GM21717 (cell line): ENCODE data around the gene ECE1.

Experiments used
- ATAC-seq: cut with Tn5 transposase; IDR thresholded peaks from one replicate; pipeline ENCODE4 v1.9.1; 2021; ENCODE audit warnings: mild to moderate bottlenecking, moderate library complexity; ENCODE audit not compliant: unreplicated experiment

Gene ECE1

DNA sequence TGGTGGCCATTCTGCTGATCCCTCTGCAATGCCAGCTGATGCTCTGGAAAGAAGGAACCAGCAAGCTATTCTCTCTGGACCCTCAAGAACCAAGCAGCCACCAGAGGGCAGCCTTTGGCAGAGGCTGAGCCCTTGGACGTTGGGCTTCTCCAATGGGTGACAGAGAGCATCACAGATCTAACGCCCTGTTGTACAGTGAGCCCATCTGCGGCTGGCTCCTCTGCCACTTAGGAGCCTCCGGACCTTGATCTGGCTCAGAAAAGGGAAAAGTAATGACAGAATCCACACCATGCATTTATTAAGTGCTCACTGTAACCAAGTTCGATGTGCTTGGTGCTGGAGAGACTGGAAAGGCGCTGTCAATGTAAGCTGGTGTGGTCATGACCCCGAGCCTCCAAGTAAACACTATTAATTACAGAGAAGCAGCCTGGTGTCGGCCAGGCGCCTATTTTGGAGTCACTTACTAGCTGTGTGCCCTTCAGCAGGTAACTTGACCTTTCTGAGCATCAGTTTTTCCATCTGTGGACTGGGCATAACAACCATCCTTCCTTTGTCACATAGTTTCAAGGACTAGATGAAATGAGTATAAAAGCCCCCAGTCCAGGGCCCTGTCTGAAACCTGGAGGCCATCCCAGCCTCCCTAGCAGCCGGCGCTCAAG, 34.9 kb downstream of the ECE1 start:
- ATAC-seq: no peak

DNA sequence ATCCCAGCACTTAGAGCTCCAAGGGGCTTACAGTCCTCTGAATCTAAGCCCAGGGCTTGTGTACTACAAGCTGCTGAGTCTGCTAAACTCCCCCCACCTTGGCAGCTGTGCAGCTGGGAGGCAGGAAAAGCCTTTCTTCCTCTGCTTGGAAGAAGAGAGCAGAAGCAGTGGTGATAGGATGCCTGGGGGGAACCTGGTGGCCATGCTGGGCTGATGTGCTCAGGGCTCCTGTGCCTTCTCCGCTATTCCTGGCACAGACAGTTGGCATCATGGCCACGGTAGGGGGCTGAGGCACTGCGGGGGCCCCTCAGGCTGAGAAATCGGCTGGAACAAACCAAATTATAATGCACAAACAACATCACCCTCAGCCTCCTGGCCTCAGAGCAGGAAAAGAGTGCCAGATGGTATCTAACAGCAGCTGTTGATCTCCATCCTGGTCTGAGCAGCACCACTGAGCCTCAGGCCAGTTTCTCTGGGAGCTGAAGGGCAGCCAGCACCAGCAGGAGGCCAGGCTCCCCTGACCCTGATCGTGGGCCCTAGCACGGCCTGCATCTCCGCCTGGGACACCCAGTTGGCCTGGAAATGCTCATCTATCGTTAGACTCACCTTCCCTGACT, 35.8 kb downstream of the ECE1 start:
- ATAC-seq: no peak

DNA sequence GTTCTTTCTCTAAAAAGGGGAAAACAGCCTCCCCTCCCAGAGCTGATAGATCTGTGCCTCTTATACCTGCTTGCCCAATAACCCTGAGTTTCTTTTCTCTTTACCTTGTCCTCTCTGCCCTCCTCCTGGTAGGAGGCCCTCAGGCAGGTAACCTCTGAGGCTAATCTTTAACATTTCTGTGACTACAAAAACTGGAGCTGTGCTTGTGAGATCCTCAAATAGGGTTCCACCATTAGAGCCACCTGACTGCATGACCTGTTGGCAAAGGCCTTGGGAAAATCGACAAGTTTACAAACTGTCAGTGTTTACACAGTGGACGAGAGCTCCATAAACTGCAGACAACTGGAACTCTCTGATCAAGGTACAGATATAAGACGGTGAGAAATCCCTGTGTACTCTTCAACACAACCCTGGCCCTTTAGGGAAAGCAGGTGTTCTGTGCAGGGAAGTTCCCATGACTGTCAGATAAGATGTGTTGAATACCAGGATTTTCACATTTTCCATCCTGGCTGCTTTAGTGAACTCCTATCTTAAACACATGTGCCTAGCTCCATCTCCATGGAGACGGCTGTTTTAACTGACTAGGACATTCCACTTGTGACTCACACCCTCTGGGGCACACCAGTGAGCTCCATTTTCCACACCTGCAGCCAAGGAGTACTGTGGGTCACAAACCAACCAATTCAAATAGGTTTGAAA, 38.3 kb downstream of the ECE1 start:
- ATAC-seq: no peak

DNA sequence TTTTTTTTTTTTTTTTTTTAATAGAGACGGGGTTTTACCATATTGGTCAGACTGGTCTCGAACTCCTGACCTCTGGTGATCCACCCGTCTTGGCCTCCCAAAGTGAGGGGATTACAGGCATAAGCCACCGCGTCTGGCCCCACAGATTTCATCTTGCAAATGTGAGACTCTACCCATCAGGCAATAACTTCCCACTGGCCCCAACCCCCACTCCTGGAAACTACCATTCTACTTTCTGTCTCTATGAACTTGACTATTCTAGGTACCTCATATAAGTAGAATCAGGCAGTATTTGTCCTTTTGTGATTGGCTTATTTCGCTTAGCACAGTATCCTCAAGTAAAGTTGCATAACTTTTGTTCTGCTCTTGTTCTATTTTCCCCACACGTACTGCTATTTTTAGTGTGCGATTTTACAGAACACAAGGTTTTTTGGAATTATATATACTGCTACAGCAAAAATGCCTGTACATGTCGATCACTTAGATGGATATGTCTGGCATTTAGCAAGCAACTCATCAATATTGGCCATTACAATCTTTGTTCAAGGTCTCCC, 40.2 kb downstream of the ECE1 start:
- no peak for ATAC-seq

DNA sequence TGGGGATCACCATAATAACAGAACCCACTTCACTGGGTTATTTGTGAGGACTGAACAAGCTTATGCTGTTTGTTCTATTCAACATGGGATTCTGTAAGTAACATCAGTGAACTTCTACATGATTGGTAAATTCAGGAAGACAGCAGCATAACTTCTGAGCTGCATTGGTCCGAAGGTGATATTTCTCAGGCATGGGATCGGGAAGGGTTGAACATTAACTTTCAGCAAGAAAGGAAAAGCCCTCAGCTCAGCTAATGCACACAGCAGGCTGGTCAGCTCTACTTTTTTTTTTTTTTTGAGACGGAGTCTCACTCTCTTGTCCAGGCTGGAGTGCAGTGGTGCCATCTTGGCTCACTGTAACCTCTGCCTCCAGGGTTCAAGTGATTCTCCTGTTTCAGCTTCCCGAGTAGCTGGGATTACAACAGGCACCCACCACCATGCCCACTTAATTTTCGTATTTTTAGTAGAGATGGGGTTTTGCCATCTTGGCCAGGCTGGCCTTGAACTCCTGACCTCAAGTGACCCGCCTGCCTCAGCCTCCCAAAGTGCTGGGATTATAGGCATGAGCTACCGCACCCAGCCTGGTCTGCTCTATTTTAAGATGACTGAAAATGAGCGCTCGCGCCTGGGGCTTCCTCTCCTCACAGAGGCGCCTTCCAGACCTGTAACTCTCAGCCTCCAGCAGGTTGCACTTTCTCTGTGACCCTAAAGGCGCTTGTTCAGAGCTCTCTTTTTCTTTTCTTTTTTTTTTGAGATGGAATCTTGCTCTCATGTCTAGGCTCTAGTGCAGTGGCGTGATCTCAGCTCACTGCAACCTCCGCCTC, 42.2 kb downstream of the ECE1 start:
- no peak for ATAC-seq

DNA sequence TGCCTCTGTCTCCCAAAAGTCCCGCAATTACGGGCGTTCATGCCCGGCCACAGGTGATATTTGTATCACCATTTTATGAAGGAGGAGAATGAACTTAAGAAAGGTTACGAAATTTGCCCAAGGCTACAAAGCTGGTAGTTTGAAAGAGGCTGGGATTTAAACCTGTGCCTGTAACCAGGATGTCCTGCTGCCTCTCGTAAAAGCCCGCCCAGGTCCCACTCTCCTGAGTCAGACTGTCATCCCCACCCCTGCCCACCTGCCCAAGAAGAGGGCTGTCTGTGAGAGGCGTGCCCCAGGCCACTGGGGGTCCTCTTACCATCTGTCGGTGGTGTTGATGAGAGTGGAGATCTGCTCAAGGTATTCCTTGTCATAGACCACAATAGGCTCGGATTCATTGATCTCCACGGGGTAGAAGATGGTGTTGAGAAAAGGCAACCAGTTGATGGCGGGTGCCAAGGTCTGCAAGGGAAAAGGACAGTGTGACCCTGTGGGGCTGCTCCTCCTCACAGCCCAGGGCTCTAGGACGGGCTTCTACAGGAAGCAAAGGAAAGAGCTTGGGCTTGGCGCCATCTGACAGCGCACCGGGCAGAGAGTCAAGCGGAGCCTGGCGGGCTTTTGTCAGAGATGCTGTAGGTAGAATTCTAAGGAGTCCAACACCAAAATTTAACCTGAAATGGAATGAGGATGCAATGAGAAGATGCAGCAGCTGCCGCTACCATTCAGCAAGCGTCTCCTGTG, 43.2 kb downstream of the ECE1 start:
- ATAC-seq: no peak

DNA sequence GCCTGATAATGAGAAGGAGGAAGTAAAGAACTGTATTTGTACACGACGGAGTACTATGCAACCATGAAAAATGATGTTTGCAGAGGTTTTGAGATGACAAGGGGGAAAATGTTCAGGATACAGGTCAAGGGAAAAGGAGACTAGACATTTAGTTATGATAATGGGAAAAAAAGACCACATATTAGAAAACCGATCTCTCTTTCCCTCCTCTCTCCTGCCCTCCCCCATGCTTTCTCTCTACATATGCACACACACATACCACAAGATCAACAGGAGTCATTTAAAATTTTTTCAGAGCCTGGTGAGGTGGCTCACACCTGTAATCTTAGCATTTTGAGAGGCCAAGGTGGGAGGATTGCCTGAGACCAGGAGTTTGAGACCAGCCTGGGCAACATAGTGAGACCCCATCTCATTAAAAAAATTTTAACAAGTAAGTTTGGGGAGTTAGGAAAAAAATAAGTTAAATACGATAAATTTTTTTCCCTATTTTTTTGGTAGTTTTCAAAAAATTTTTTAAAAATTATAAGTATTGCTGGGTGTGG, 44.5 kb downstream of the ECE1 start:
- ATAC-seq: no peak

DNA sequence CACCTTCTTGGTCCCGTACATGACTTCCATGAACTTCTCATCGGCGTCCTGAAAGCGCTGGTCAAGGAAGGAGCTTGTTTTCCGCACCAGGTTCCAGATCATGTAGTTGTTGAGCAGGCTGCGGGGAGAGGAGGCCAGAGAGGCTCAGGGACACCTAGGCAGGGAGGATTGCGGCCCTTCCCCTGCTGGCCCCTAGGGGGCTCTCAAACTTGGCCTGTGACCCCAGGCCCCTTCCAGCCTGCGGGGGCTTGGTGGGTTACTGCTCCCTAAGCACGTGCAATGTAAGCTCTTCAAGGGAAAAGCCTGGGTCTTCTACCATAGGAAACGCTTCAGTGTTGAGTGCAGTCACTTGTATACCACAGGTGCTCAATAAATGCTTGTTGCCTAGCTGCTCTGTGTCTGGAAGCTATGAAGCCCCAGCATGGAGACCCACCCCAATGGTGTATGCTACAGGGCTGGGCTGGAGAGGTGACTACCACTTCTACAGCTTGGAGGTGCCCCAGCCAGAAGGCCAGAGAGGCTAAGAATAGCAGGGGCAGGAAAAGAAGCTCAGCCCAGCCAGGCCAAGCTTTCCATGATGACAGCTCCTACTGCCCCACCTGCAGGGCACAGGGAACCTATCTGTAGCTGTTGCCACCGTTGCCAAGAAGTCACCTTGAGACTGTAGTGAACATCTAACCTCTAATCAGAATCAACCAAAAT, 45.1 kb downstream of the ECE1 start:
- ATAC-seq: no peak

DNA sequence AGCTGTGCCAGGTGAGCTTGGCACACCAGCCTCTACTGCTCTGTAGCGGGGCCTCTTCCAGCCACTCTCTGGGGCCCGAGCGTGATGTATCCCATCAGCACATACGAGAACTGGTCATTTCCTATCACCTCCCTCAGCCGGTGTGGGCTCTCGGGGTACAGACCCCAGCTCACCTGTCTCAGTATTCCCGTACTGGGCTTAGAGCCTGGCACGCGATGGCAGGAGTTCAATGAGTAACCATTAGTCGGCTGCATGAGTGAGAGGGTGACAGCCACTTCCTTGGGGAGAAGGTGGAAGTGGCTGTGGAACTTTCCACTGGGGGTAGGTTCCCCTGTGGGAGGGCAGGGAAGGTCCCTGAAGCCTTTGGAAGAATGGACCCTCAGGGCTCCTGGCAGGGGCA, 46.1 kb downstream of the ECE1 start:
- no peak for ATAC-seq

DNA sequence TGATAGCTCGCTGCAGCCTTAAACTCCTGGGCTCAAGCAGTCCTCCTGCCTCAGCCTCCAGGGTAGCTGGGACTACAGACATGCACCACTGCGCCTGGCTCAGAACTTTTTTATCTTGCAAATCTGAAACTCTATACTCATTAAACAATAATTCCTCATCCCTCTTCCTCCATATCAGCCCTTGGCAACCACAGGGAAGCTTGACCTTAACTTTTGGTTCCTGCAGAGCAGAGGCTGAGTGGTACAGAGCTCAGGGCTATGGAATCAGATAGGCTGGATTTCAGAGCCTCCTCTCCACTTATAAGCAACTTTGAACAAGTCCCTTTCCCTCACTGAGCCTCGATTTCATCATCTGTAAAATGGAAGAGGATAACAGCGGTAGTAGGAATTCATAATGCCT, 47.4 kb downstream of the ECE1 start:
- ATAC-seq: no peak

DNA sequence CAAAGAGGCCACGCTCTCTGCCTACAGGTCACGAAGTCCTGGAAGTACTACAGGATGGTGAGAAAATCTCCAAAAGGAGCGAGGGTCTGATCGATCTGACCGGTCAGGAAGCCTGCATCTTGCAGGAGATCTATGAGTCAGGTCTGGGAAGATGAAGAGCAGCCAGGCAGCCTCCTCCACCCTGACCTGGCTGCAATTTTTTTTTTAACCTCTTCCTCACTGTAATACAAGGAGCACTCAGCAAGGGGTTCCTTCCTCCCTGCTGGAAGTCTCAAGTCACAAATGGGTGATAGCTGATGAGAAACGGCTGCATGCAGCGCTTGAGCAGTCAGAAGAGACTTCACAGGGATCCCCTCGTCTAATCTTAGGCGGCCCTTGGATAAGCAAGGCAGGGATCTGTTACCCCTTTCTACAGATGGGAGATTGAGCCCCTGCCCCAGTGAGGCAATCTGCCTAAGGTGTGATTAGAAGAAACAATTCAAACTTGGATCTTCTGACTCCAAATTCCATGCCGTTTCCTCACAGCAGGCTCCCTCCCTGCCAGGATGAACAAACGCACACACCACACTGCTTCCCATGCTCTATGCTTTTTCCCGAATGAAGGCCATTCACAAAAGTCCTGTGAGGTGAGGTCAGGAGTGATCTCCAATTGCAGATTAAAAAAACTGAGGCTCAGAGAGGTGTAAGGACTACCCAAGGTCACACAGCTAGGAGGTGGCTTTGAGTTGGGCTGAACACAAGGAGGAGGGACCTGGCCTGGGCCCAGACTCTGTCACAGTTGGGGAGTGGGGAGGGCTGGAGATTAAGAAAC, 48.3 kb downstream of the ECE1 start:
- ATAC-seq: no peak

DNA sequence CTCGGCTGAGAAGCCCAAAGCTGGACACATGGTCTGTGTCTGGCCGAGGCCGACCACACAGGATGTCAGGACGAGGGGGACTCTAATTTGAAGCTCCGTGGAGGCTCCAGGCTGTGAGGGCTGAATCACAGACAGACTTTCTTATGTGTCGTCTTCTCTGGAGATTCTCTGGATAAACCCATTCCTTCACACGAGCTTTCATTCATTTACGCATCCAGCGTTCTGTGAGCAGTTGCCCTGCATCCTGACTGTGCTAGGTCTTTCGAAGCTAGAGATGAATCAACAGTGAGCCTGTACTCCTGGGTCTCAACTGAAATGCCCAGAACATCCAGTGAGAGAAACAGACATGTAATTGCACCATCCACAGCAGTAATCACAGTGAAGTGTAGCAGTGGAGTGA, 49.6 kb downstream of the ECE1 start:
- no peak for ATAC-seq

DNA sequence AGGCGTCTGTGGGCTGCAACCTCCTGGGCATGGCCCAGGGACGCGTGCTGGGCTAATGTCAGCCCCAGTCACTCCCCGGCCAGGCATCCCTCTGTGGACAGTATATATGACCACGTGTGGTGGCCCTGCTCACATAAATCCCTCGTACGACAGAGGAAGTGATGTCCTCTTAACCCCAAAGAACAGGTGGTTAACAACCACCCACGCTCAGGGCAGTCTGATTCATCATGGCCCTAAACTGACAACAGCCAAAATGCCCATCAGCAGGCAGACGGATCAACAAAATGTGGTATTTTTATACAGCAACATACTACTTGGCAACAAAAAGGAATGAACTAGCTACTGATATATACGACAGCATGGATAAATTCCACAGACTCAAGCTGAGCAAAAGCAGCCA, 51.0 kb downstream of the ECE1 start:
- ATAC-seq: no peak

DNA sequence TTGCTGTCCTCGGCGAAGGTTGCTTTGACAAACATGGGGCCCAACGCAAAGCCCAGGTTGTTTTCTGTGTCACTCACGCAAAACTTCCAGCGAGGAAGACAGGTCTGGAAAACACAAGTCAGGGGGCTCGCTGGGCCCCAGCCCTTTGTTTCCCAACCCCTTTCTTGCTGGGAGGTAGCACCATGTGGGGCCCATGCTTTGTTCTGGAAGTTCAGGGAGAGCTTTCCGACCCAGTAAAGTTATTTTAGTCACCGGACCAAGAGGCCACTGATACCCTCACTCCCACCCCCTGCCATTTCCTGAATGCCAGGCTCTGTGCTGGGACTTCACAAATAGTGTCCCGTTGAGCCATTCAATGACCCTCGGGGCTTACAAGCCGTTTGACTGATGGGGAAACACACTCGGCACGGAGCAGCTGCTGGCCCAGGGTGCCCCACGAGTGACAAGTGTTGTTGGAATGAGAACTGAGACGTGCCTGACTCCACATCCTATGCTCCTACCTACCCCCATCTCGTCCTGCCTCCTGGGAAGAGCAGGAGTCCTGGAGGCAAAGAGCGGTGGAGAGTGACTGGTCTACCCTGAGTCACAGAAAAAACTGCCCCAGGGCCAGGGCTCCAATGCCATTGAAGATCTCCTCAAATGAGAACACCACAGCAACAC, 52.0 kb downstream of the ECE1 start:
- ATAC-seq: no peak

DNA sequence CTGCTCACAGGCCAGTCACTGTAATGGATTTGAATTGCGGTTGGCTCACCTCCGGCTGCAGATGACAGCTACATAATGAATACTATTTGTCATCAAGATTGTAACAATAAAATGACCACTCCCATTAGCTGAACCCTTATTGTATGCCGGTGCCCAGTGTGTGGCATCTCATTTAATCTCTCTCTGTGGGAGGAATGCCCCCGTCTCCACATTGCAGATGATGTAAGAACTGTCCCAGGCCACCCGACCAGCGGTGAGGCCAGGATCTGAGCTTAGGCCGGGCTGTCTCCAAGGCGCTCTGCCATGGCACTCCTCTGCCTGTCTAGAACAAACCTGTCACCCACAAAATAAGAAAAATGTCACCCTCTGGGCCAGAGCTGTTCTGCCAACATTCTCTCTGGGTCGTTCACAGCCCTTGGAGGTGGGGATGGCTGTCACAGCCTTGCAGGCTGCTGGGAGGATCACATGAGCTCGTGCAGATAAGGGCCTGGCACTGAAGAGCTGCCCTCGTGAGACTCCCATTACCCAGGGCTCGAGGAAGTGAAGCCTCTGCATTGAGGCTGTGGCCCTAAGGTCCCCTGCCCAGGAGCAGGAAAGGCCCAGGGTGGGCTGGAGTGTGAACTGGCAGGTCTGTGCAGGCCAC, 52.7 kb downstream of the ECE1 start:
- no peak for ATAC-seq

DNA sequence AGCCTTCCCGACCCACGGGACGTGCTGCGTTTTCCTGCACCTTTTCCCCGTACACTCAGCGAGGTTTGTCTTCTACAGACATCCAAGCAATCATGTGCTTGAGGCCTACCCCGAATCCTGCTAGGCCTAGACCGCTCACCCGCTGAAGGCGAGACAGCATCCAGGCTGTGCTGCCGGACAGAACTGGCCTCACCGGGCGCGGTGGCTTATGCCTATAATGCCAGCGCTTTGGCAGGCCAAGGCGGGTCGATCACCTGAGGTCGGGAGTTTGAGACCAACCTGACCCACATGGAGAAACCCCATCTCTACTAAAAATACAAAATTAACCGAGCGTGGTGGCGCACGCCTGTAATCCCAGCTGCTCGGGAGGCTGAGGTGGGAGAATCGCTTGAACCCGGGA, 54.1 kb downstream of the ECE1 start:
- no peak for ATAC-seq

DNA sequence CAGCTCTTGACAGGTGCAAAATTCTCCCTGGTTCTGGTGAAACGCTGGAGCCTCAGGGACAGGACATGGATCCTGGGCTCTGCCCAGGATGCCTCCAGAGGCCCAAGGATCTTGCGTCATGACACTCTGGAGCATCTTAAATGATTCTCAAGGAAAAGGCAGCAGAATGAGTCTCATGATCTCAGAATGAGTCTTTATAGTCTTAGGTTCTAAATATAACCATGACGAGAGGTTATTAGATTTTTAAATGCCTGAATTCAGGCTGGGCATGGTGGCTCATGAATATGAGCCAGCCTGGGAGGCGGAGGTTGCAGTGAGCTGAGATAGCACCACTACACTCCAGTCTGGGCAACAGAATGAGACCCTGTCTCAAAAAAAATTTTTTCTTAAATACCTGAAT, 55.5 kb downstream of the ECE1 start:
- ATAC-seq: no peak

DNA sequence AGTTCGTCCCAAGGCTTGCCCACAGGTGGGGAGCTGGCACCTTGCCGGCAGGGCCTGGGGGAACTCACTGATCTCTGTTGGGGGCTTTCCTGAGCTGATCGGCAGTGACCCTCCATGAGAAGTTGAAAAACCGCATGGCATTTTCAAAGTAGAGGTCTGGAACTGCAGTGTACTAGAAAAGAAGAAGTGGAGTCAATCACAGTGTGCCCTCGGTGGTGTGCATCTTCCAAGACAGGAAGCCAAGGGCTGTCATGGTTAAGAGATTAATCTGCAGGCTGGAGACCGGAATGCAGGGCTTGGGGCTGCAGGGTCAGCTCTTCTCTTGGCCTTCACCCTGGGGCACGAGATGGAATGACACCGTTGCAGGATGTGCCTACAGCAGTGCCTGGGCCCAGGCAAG, 56.8 kb downstream of the ECE1 start:
- no peak for ATAC-seq
